Left ventricle myocardium inferior (tissue), 1 donor: ENCODE results near the gene SERTAD1. TPM values are rescaled to one million over a fixed set of nuclear protein-coding genes. Genes with fewer than 3 reads are reported as not detected.
A peak's percentile ranks its signal among the peaks of the same experiment; 100 is the strongest.

Source experiments
- DNase-seq: peaks from one replicate; pipeline ENCODE4 v3.0.0-alpha.2; 2020
- H3K27ac ChIP-seq: fragments of 200-600 bp; replicated peaks from 2 replicates; pipeline ENCODE4 v1.8.0; 2021
- H3K27me3 ChIP-seq: fragments of 200-600 bp; 2 replicates; pipeline ENCODE4 v1.8.0; 2021; ENCODE audit warnings: low read depth
- H3K36me3 ChIP-seq: fragments of 200-600 bp; 2 replicates; pipeline ENCODE4 v1.8.0; 2021
- H3K4me1 ChIP-seq: fragments of 200-600 bp; 2 replicates; pipeline ENCODE4 v1.8.0; 2021
- H3K4me3 ChIP-seq: fragments of 200-600 bp; 2 replicates; pipeline ENCODE4 v1.8.0; 2021; ENCODE audit warnings: mild to moderate bottlenecking, moderate library complexity
- H3K9me3 ChIP-seq: fragments of 200-600 bp; replicated peaks from 2 replicates; pipeline ENCODE4 v1.8.0; 2021
- intact Hi-C: fragments of 100-400 bp; cut with micrococcal nuclease; formaldehyde crosslinking; loops from one replicate; pipeline ENCODE4 v1.11.0; 2022
- total RNA-seq: library from RNA; stranded (reverse); fragmentation: NEBNext Ultra II Directional; extraction: Animal tissue kit (Norgen Biotek cat#: 25700); gene quantifications from one replicate; pipeline ENCODE4 v1.2.1, GENCODE V29; 2021
- TF ChIP-seq, protein P1 (sequence below): fragments of 200-600 bp; IDR thresholded peaks from 2 replicates; pipeline ENCODE4 v1.8.0; 2021; ENCODE audit warnings: antibody characterized with exemption, mild to moderate bottlenecking, borderline replicate concordance
- donor health status: DM: no; HTN: yes; CAD: no; lungs with severe emphysema.

The SERTAD1 gene
- total RNA-seq, 1 donor from 2014 or later = 9.2 TPM

DNA sequence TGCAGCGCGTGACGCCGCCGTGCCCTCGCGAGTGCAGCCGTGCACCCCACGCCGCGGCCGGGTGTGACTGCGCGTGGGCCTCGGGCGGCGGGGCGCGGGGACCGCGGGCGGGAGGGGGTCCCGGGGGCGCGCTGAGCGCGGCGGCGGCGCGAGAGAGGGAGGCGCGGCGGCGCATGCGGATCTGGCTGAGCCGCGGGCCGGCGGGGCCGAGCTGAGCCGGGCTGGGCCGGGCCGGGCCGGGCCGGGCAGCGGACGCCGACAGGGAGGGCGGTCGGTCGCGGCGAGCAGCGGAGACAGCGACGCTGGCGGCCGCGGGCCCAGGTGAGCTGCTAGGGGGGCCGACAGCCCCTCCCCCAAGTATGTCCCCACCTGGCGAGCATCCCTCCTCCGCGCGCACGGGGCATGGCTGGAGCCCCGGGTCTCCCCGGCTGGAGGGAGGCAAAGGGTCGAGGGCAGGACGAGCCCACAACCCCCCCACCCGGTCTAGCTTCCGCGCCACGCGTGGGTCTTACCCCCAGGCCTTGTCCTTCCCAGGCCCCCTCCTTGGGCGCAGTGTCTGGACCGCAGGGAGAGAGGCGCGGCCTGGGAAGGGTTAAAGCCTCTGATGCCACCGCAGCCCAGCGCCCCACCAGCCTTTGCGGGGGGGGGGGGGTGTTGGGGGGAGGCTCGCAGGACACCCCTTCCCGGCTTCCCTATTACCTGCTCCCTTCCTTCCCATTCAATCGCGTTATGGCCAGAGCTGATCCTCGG lies 41.4 kb upstream of the SERTAD1 start, which contains the start of gene SPTBN4:
Gene SPTBN4, plus strand, starts transcription at position 17 of the 750 bp plus-strand sequence. CDS start 5,621 bp downstream, outside the sequence.
- peak within 1 kb of the TSS; percentile 75 for H3K4me3 ChIP-seq
- peak within 1 kb of the TSS; percentile 84 for H3K27ac ChIP-seq
- H3K27me3 ChIP-seq = peaks cover 5% of the 10 kb centered on the region
- TF ChIP-seq, protein P1, sequence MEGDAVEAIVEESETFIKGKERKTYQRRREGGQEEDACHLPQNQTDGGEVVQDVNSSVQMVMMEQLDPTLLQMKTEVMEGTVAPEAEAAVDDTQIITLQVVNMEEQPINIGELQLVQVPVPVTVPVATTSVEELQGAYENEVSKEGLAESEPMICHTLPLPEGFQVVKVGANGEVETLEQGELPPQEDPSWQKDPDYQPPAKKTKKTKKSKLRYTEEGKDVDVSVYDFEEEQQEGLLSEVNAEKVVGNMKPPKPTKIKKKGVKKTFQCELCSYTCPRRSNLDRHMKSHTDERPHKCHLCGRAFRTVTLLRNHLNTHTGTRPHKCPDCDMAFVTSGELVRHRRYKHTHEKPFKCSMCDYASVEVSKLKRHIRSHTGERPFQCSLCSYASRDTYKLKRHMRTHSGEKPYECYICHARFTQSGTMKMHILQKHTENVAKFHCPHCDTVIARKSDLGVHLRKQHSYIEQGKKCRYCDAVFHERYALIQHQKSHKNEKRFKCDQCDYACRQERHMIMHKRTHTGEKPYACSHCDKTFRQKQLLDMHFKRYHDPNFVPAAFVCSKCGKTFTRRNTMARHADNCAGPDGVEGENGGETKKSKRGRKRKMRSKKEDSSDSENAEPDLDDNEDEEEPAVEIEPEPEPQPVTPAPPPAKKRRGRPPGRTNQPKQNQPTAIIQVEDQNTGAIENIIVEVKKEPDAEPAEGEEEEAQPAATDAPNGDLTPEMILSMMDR = no peak
- H3K4me1 ChIP-seq = peaks cover 35% of the 10 kb centered on the region
- no peaks in the 10 kb centered on the region for H3K36me3 ChIP-seq
- intact Hi-C loops = no loop called here
- no peaks in the 10 kb centered on the region for H3K9me3 ChIP-seq
- DNase-seq = no peak

DNA sequence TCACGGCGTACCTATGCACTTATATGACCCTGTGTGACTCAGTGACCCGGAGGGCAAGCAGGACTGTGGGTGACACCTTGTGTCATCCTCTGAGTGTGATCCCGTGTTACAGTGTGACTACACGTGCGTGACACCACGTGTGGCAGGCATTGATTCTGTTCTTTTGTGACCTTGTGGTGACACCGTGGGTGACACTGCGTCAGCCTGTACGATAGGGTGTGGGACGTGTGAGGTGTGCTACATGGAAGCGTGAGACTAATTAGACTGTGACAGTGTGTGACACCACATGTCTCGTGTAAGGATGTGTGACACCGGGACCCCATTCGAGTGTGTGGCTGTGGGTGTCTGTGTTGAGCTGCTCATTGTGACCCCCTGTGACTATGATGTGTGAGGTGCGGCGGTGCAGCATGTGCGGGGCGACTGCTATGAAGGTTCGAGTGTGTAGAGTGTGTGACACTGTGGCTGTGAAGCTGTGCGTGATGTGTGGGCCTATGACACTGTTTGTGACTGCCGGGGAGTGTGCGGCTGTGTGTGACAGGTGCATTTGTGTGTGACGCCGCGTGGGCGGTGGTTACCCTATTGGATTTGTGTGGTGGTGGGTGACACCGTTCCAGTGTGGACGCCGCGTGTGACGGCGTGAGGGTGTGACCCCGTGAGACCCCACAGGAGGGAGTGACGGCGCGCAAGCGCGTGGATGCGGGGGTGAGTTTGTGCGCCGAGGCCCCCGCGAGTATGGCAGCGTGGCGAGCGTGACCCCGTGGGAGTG lies 40.6 kb upstream of the SERTAD1 start:
- peak overlapping the region; percentile 84 for H3K27ac ChIP-seq
- peaks cover 5% of the 10 kb centered on the region for H3K27me3 ChIP-seq
- no peak for DNase-seq
- TF ChIP-seq, protein P1 = no peak
- no peaks in the 10 kb centered on the region for H3K9me3 ChIP-seq
- H3K4me3 ChIP-seq = peak overlapping the region; percentile 75
- peaks cover 37% of the 10 kb centered on the region for H3K4me1 ChIP-seq
- intact Hi-C loops = no loop called here
- no peaks in the 10 kb centered on the region for H3K36me3 ChIP-seq

DNA sequence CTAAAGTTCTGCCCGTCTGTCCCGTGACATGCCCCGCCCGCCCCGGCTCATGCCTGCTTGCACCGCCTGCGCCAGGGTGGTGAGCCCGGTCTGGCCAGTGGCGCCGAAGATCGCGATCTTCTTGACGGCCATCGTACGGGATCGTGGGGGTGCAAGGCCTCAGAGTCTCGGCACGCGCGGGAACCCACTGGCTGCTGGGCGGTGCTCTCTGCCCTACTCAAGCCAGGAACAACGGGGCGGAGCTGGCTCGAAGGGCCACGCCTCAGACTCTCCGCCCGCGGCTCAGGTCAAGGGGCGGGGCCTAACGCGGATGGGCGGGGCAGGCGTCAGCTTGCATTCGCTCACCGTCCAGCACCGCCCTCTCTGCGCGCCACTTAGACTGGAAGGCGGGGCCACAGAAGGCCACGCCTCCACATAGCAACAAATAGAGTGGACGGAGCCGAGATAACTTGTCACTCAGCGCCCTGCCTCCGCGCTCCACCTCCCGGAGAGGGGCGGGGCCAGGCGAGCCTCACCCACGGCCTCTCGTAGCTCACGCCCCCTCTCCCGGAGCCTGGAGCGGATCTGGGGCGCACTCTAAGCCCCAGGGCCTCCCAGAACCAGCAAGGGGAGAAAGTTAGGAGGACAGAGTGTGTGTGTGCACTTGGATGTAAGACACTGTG lies 39.9 kb upstream of the SERTAD1 start, which contains the start of gene BLVRB:
Gene BLVRB, minus strand, starts transcription at position 189 of the 662 bp plus-strand sequence. Its CDS starts 57 bp downstream, at position 132.
- H3K36me3 ChIP-seq = no peaks in the 10 kb centered on the region
- peaks cover 5% of the 10 kb centered on the region for H3K27me3 ChIP-seq
- peak; percentile 100 for DNase-seq
- TF ChIP-seq, protein P1 = no peak
- peak within 1 kb of the TSS; percentile 75 for H3K4me3 ChIP-seq
- peaks cover 44% of the 10 kb centered on the region for H3K4me1 ChIP-seq
- intact Hi-C loops = no loop called here
- H3K9me3 ChIP-seq = no peaks in the 10 kb centered on the region
- H3K27ac ChIP-seq = peak within 1 kb of the TSS; percentile 89

DNA sequence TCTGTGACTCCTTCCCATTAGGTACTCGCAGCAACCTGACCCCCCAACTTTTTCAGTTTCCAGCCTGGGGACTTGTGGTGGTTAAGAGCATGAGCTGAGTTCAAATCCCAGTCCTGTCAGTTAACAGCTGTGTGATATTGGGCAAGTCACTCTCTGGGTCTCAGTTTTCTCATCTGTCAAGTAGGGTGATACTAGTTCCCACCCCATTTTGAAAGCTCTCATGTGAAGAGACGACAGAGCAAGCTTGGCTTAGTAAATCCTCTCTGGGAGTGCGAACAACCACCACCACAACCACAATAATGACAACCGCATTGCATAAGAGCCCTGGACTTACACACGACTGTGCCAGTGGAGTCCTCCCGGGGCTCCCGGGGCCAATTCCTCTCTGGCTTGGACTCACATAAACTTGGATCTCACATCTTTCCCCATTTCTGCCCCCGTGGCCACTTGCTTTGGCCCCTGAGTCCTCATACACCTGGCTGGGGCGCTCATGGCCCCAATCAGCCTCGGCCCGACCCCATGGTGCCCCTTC lies 39.3 kb upstream of the SERTAD1 start:
- no peak for DNase-seq
- Histone ChIP-seq H3K4me3 (peak overlapping the region; percentile 75), H3K9me3 (no peaks in the 10 kb centered on the region), H3K4me1 (peaks cover 46% of the 10 kb centered on the region), H3K36me3 (no peaks in the 10 kb centered on the region), H3K27me3 (peaks cover 5% of the 10 kb centered on the region), H3K27ac (peak overlapping the region; percentile 89)
- TF ChIP-seq, protein P1 = no peak
- intact Hi-C loops = no loop called here
